VCaP (cell line): ENCODE data around the gene CLCA1.

ENCODE experiments used
- H3K27ac ChIP-seq: fragments of 450-650 bp; 2 replicates; pipeline ENCODE4 v1.5.1; 2017
- TF ChIP-seq, protein P1 (sequence below): fragments of 450-650 bp; conservative IDR thresholded peaks from 2 replicates; pipeline ENCODE4 v1.5.1; 2017; ENCODE audit warnings: mild to moderate bottlenecking, moderate library complexity

Gene CLCA1

DNA sequence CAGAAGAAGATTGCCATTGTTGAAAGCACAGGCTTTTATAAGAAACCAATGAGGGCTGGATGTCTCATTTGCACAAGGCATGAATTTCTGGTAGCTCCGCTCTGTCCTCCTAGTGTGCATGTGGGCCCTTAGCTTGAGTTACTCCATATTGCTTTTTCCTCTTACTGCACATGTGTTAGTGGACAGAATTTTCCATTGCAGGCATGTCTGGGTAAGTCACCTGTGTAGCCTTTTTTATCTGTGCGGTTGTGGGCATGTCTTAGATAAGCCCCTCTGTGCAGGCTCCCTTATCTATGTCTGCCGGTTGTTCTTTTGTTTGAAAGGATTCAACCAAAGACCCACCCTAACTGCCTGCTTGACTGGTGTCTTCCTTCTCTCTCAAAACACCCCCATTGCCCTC is 7.2 kb upstream of the CLCA1 start:
- TF ChIP-seq, protein P1, sequence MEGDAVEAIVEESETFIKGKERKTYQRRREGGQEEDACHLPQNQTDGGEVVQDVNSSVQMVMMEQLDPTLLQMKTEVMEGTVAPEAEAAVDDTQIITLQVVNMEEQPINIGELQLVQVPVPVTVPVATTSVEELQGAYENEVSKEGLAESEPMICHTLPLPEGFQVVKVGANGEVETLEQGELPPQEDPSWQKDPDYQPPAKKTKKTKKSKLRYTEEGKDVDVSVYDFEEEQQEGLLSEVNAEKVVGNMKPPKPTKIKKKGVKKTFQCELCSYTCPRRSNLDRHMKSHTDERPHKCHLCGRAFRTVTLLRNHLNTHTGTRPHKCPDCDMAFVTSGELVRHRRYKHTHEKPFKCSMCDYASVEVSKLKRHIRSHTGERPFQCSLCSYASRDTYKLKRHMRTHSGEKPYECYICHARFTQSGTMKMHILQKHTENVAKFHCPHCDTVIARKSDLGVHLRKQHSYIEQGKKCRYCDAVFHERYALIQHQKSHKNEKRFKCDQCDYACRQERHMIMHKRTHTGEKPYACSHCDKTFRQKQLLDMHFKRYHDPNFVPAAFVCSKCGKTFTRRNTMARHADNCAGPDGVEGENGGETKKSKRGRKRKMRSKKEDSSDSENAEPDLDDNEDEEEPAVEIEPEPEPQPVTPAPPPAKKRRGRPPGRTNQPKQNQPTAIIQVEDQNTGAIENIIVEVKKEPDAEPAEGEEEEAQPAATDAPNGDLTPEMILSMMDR = no peak
- H3K27ac ChIP-seq = no peak overlapping the region

DNA sequence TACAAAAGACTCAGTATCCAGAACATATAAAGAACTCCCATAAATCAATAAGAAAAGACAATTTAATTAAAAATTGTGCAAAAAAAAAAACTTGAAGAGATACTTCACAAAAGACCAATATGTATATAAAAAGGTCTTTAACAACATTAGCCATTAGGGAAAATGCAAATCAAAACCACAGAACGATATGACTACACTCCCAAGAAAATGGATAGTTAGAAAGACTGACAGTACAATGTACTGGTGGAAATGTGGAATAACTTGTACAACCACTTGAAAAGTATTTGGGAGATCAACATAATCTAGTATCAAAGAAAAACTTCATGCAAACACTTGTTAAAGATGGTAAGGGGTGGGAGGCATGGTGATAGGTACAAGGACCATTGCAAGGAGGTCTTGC is 3.9 kb upstream of the CLCA1 start:
- H3K27ac ChIP-seq = no peak overlapping the region
- TF ChIP-seq, protein P1 = no peak

DNA sequence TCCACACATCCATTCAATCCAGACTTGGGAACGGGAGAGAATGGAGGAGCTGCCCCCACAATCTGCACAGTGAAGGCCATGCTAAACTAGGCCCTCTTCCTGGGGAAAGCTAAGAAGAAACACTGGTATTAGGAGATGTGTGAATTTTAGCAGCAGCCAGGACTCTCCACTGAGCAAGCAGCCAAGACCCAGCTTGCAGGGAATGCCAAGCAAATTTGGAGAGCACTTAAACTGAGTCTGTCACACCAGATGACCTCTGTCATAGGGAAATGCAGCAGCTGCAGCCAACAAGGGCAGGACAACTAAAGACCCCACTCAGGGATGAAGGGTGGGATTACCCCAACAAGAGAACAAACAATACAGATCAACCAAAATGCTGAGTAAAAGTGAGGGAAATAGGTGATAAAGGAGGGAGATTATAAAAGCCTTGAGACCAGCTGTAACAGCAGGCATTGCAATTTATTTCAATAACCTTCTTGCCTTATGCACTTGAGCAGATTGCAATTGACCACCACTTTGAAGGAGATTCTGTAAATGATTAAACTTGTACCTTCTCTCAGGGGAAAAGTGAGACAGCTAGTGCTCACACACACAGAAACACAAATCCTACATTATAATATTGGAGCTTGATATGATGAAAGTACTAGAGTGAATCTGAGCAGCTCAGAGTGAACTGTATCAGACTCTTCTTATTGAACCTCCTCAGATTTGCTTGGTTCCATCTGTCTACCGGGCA is 2.5 kb upstream of the CLCA1 start:
- TF ChIP-seq, protein P1 = no peak
- H3K27ac ChIP-seq = no peak overlapping the region

DNA sequence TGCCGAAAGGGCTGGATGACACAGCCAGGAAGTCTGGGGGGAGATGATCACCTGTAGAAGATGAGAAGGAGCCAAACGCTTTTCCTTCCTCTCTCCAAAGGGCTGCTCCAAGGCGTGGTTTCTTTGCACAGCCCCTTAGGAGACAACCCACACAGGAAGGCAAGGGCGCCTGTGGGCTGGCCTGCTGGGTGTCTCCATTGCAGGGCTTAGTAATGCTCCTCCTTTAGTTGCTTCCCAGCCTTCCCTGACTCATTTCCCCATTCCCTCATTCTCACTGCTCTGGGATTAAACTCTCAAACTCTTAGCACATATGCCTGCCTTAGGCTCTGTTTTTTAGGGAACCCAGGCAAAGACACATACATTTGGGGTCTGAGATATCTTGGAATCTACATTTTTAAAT is 1.7 kb upstream of the CLCA1 start:
- no peak overlapping the region for H3K27ac ChIP-seq
- TF ChIP-seq, protein P1 = no peak

DNA sequence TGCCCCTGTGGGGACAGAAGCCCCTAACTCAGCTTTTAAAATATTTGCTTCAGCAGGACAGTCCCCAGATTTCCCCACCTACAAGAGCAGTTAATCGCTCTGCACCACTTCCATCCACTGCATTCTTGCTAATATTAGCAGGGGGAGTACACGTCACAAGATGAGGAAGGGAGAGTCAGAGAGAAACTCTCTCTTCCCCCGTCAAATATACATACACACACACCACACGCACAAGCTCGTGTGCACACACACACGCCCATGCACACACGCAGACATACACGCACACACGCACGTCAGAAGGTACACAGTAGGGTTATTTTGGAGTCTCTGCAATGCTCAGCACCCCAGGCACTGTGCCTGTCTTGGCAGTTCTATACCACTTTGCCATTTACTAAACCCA is 2.1 kb downstream of the CLCA1 start:
- H3K27ac ChIP-seq = no peak overlapping the region
- TF ChIP-seq, protein P1 = no peak

DNA sequence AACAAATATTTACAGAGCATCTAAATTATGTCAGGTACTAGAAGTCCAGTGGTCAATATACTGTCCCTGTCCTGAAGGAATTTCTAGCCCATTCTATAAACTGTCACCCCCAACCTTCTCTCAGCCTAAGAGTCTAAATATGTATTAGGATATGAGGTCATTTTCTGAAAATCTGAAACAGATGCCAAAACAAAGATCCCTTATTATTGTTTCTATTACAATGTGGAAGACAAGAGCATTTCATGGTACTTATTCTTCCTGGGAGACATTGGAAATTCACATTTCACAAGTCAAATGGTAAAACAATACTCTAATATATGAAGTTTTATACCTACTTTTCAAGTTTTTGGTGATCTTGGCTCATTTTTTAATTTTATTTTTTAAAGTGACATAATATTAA is 2.6 kb downstream of the CLCA1 start:
- TF ChIP-seq, protein P1 = no peak
- H3K27ac ChIP-seq = no peak overlapping the region

DNA sequence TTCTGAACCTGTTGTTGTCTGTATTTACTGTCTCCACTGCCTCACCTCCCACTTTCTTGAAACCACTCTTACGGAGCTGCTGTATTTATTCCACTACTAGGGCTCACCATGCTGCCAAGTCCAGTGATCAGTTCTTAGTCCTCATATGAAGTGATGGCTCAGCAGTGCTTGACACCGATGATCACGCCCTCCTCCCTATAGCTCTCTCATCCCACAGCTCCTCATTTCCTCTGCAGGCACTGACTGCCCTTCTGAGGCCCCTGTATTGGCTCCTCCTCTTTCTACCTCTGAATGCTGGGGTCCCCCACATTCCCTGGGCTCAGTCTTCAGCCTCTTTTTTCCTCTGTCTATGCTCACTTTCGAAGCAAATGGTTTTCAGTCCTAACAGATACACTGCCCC is 3.4 kb downstream of the CLCA1 start:
- TF ChIP-seq, protein P1 = no peak
- H3K27ac ChIP-seq = no peak overlapping the region
